ENCODE data around the gene TMTC2.
"Not testable (repeated sequence)": the region's sequence is repeated elsewhere in the genome, so short reads cannot be mapped to it uniquely, and the experiment has no call there.

TMTC2 gene

DNA sequence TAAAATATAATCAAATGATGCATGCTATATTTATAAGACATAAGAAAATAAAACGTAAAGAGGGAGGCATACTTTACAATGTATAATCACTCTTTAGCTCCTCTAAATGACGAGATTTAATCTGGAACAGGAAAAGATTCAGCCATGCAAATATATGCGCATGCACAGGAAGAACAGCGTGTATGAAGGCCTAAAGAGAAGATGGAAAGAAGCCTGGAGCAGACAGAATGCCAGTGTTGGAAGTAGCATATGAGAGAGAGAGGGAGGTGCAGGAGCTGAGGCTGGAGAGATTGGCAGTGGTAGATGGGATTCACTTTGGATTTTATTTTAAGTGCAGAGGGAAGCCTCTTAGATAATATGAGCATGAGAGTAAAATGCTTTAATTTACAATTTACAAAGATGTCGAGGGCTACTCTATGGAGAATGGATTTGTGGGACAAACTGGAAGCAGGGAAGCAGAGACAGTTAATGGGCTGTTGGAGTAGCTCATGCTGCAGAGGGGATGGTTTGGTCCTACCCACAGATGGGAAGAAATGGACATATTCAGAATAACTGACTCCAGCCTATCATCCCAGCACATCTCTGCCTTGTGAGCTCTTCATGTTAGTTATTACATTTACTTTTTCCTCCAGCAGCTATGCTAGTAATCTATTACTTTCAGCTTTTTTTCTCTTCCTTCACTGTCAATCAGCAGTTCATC, 411.1 kb downstream of the TMTC2 start:
- DNase-seq, result no peak

DNA sequence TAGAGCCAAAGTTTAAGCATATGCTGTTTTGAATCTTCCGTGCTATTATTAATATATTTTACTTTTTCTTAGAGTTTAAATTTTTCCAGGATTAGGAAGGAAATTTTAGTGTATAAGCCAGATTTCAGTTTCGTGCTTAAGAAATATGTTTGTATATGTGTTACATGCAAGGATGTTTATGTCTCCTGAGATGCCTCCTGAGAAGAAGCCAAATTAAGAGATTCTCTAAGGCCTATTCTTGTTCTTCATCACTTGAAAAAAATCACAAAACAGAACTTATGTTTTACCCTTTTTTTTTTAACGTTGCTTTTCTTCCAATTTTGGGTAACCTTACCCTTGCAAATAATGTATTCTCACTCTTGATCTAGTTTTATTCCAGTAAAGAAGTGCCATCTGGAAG, 412.7 kb downstream of the TMTC2 start:
- no peak for DNase-seq

DNA sequence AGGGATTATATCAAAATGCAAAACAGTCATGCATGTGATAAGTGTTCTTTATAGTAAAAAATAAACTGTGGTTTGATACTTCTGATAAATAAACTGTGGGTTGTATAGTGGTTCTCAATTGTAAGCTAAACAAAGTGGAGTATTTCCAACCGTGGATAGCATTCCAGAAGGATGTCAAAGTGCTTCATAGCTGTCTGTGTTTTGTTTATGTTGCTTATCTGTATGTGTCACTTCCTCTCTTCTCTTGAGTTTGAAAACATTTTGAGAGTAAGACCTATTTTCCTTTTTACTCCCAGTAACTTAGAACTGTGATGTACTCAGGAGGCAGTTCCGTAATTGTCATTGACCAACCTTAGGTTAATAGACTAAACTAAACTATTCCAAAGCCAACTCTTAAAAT, 415.8 kb downstream of the TMTC2 start:
- DNase-seq, result no peak

DNA sequence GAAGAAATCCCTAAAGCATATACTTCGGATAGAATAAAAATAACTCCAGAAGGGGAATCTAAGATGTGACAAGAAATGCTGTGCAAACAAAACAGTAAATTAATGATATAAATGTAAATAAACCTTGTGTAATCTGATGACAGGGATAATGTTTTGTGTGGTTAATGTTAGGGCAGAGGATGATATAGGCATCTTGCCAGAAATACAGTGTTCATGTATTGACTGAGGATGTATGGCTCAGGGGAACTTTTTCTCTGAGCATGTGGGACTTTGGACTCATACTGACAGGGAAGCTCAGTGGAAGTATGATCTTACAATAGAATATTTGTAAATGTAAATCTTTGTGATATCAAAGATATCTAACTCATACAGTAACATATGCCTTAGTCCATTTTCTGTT, 420.2 kb downstream of the TMTC2 start:
- no peak for DNase-seq

DNA sequence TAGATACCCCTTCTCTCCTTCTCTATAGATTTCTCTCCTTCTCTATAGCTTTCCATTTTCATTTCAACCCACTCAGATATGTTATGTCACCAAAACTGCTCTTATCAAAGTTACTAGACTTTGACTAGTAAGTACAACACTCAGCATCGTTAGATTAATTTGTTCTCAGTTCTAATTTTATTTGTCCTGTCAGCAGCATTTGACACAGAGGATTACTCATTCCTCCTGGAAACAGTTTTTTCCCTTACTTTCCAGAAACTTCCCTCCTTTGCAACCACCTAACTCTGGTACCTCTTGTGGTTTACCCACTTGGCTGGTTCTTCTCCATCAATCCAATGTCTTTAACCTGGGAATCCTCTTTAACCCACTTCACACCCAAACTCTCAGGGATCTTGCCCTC, 423.7 kb downstream of the TMTC2 start:
- no peak for DNase-seq

DNA sequence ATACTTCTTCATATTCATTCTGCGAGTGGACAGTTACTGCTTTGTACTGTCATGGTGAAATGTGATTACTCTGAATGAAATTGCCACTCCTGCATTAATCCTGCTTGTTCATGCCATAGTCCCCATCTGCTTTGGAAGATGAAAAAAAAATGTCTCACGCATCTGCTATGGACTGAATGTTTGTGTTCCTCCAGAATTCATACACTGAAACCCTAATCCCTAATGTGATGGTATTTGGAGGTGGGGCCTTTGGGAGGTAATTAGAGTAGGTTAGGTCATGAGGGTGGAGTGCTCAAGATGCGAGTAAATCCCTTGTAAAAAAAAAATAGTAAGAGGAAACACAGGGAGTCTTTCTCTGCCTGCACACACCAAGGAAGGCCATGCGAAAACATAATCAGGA, 427.2 kb downstream of the TMTC2 start:
- no peak for DNase-seq

DNA sequence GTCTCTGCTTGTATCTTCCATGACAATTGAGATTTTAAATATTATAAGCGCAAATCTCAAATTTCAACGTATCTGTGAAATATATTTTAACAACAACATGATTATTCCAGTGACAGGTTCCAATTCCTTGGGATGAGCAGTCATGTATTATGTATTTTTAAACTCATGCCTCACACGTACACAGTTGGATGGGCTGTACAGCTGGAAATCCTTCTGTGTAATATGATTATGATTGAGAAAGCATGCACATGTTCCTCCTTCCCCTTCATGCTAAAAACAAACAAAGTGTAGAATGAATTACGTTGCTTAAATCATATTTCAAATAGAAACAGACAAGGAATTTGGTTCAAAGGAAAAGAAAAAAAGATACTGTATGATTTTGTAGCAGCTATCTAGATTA, 428.3 kb downstream of the TMTC2 start:
- DNase-seq, result no peak

DNA sequence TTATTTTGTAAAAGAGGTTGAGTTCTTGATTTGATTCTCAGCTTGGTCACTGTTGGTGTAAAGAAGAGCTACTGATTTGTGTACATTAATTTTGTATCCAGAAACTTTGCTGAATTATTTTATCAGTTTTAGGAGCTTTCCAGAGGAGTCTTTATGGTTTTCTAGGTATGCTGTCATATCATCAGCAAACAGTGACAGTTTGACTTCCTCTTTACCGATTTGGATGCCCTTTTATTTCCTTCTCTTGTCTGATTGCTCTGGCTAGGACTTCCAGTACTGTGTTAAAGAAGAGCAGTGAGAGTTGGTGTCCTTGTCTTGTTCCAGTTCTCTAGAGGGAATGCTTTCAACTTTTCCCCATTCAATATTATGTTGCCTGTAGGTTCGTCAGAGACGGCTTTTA, 431.2 kb downstream of the TMTC2 start:
- DNase-seq, result not testable (repeated sequence)

DNA sequence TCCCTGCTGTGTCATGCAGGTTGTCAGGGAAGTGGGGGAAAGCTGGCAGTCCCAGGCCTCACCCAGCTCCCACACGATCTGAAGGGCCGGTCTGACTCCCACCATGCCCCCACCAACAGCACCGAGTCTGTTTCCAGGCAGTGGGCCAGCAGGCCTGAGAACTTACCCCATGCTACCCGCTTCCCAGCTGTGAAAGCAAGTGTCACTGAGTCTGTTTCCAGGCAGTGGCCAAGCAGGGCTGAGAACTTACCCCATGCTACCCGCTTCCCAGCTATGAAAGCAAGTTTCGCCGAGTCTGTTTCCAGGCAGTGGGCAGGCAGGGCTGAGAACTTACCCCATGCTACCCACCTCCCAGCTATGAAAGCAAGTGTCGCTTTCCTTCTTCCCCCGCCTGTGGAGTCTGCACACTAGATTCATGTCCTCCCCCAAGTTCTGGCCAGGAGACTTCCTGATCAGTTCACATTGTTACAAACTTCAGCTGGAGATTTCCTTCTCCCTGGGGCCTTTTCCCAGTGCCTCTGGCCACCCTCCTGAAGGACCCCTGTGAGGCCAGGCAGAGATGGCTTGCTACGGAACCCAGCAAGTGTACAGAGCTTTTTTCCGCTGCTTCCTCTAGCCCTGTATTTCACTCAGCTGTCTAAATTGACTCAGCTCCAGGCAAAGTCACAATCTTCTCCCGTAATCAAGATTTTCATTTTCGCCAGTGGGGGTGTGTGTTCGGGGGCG, 435.4 kb downstream of the TMTC2 start:
- no peak for DNase-seq

DNA sequence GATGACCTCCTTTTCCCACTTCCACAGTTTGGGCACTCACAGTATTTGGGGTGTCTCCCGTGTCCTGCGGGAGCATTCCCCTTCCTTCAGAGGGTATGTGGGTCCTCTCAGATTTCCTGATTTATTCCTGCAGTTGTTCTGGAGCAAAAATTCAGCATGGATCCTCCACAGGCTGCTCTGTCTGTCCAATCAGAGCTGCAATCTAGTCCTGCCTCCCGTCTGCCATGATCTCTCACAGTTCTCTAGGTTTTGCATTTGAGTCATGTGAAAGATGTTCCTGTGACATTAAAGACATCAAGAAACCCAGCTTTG, 435.9 kb downstream of the TMTC2 start:
- DNase-seq, result no peak

DNA sequence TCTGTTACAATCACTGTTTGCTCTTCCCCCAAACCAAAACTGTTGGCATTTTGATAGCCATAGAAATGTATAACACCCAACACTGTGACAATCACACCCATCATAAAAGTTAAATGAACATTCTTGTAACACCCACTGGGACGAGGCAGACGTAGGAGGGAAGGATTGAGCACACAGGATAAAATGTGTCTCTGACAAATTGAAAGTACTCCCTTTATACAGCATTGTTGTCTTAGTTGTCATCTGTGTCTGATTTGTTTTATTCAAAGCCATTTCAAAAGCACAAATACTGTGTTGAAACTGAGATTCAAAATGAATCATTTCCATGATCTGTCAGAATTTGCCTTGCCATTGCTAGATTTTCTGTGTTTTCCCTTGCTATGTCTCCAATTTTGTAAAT, 436.3 kb downstream of the TMTC2 start:
- no peak for DNase-seq

DNA sequence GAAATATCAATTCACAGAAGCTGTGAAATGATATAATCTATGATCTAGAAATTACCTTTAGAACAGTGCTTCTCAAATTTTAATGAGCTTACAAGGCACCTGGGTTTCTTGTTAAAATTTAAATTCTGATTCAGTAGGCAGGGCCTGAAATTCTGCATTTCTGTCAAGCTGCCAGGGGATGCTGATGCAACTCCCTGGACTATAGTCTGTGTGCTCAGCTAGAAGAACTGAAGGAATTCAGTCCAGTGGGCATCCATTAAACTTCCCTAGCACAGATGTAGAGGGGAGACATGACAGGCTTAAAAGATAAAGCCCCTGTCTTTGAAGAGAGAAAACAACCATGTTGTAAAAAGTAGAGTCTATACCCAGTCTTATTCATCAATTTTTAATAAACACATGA, 441.8 kb downstream of the TMTC2 start:
- DNase-seq, result no peak

DNA sequence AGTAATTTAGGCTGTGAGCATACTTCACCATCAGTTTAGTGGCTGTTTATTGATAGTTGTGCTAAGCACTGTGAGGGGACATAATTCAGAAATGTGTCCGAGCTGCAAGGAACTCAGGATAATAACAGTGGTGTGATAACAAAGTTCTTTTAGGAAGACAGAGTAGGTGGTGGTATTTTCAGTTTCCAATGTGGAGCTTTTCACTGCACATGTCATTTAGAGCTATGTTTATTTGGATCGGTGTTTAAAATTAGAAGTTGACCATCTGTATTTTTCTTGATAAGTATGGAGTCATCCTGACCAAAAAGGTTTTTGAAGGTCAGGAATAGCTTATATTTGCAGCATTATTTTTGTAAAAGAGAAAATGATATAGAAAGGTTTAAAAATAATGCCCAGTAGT, 443.5 kb downstream of the TMTC2 start:
- DNase-seq, result no peak

DNA sequence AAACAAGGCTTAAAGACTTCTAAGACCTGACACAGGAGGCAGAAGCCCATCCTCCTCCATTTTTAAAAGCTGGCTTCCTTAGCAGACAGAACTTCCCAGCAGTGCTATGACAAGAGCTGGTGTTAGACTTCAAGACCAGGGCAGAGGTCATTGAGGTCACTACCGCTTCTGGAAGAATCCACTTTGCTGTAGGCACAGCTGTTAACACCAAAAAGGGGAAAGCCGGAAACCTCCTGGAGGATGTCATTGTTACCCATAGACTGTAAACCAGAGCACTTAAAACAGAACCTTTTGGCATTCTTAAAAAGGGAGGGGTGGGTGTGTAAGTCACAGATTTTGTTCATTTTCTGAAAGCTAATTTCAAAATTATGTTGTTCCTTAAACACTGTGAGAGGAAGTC, 445.7 kb downstream of the TMTC2 start:
- DNase-seq, result no peak

DNA sequence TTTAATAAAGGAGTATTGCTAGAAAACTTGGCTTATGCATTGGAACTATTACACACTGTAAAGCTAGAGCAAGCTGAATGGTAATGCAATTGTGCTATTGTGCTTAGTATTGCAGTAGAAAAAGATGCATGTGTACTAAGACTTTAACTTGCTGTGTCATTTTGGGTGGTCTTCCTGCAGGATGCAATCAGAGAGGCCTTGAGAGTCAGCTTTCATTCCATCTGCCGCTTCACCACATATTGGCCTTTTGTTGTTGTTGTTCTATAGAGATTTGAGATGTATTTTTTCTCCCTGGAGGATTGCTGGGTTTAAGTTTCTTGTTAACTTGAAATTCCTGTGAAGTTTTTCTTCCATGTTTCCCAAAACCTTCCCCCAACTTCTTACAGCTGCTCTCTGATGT, 449.7 kb downstream of the TMTC2 start:
- no peak for DNase-seq

DNA sequence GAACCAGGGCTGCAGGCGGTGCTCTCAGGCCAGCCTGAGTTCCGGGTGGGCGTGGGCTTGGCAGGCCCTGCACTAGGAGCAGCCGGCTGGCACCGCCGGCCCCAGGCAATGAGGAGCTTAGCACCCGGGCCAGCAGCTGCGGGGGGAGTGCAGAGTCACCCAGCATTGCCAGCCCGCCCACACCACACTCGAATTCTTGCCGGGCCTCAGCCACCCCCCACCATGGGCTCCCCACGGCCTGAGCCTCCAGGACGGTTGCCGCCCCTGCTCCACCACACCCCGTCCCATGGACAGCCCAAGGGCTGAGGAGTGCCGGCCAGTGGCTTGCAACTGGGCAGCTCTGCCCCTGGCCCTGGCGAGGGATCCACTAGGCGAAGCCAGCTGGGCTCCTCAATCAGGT, 453.4 kb downstream of the TMTC2 start:
- no peak for DNase-seq

DNA sequence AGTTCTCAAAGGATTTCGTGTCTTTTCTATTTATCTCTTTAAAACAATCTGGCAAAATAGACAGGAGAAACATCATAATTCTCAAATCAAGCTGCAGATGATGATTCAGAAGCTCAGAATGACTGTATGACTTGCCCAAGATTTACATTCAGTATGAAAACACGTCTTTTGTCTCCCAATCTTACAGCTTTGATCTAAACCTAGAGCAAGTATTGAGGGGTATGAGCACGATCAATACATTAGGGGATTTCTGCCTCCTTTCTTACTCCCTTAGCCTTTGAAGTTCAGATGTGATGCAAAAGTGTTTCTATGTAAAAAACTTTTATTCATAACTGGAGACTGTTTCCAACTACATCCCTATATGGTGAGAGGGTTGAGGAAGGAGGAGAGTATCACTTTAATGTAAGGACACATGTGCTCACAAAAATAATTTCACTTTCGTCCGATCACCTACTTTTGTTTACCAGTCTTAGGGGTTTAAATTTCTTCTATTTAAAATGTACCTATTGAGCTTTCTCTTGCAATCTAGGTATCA, 454.8 kb downstream of the TMTC2 start:
- DNase-seq, result no peak

DNA sequence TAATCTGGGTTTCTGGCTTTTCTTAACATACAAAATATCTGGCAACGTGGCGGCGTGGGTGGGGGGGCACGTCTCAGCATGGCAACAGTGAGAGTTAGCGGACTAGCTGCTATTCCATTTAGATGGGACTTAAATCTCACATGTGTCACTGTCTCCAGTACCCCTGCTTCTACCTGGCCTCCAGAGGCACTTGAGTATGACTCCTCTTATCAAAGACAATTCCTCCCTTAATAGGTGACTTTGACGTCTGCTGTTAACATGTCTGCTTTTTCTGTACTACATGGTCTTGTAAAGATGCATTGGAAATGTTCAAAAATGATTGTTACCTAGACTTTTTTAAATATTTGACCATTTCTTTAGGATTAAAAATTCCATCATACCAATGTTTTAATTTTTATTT, 456.2 kb downstream of the TMTC2 start:
- no peak for DNase-seq

DNA sequence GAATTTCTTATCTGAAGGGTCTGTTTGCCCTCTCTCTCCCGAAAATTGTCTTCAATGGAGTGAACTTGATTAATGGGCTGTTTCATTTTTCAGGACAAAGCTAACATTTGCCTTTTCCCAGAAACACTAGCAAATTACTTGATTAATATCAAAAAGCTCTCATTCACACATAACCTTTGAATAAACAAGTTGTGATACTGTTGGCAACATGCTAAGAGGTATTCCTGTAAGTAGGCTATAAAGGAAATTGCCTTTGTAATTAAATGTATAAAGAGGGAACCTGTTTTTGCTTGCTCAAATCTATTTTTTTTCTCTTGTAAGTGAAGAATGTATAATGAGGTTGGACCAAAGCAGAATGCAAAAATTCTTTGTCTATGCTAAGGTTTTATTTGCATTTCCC, 457.2 kb downstream of the TMTC2 start:
- DNase-seq, result no peak

DNA sequence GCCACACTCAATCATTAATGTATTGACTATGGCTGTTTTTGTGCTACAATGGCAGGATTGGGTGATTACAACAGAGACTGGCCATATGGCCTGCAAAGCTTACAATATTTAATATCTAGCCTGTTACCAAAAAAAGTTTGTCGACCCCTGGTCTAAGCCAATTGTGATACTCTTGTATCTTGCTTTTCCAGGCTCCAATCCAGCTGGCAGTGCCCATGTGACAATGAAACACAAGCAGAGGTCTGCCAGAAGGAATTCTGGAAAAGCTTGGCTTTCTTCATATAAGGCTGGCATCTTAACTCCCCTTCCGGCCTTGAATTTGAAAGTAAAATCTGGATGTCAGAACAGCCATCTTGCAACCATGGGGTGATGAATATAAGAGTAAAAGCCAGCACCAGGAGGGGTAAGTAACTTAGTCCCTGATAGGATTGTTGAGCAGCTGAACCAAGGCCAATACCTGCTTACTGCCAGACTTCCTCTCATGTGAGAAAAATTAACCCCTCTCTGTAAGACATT, 458.7 kb downstream of the TMTC2 start:
- DNase-seq, result no peak

DNA sequence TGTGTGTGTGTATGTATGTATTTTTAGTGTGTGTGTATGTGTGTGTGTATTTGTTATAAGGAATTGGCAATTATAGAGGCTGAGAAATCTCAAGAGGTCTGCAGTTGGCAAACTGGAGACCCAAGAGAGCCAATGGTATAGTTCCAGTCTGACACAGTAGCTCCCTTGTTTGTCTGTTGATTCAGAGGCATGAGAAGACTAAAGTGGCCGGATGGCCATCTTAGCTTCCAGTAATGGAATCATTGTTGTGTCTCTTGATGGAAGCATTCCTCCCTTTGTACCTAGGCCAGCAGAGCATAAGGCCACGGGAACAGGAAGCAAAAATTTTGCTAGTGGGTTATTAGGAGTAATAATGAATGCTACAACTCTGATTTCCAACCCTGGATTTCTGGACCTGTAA, 460.6 kb downstream of the TMTC2 start:
- DNase-seq, result no peak

DNA sequence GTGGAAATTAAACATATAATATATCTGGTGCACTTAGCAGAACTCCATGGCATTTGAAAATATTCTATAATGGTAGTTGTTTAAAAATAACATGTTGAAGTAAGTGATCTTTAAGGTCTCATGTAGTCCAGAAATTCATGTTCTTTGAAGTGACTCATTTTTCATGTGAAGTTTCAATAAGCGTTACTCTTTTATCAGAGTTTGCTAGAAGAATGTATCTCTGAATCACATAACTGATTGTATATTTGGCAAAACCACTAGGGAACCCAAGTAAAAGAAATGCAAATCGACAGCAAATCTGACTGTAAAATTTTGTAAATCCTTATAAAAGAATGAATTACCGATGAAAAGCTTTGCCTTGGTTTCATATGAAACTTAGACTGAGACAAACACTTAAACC, 463.3 kb downstream of the TMTC2 start:
- DNase-seq, result no peak

DNA sequence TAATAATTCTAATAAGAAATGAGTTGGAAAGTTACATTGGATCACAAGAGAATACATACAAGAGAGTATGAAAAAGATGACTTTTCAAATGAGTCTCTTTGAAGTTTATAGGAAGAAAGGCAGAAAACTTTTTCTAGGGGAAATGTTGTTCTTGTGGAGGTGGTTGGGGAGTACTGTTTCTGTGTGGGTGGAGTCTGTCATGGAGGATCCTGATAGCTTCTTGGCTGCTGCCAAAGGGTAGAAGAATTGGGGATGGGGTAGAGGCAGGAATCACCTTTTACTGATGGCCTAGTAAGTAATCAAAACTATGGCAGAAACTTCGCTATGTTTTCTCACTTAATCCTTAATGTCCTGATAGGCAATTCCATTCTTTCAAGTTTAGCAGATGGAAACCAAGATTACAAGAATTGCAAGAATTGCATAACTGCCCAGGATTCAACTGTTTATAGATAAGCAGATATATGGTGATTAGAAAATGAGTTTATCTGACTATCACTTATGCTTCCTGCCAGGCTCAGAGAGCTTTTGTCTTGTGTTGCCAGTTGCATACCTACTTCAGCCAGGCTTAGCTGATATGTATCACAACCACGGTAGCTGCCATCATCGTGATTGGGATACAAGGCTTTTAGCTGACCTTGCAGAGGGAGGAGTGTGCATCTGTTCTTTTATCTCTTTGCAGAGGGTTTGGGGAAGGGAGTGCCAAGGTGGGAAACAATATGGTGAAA, 463.9 kb downstream of the TMTC2 start:
- no peak for DNase-seq

DNA sequence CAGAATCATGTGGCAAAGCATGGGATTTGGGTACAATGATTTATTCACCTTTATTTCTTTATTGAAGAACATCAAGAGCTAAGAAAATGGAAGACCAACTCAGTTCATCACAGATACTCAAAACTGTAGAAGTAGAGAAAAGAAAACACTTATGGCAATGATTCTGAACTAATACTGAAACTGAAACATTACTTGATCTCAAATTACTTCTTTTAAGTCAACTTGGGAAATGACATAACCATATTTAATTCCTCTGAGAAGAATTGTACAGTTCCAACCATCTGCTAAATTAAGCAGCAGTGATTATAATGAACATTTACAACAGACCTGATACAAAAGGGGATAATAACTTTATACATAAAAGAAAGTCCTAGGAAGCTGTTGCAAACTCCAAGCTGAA, 466.5 kb downstream of the TMTC2 start:
- DNase-seq, result no peak
